Activated CD8-positive, alpha-beta memory T cell treated with anti-CD3 and anti-CD28 coated beads, Interleukin-2, amount 50 U/mL, for 48 hours (primary cell): ENCODE data around the gene UBXN11.

Experiments used
- DNase-seq: peaks from one replicate; pipeline ENCODE4 v3.0.0-alpha.2; 2020

The UBXN11 gene

GRCh38 chr1:26306290-26307229, at the start of gene UBXN11:
TSS of gene UBXN11 (minus strand) at chr1:26306636. CDS start at chr1:26302883, 3,753 bp downstream.
- peak; percentile 93 for DNase-seq

- DNase-seq, result no peak
Measured at GRCh38 chr1:26356106-26356505, 49.7 kb upstream of the UBXN11 start.

- no peak for DNase-seq
Measured at GRCh38 chr1:26354972-26355371, 48.5 kb upstream of the UBXN11 start.

- DNase-seq, result no peak
Measured at GRCh38 chr1:26353976-26354820, 47.8 kb upstream of the UBXN11 start, which contains the start of gene CRYBG2. TSS of gene CRYBG2 (minus strand) at chr1:26354130. CDS start at chr1:26346657, 7,473 bp downstream.

- DNase-seq, result no peak
Measured at GRCh38 chr1:26353210-26353859, 46.9 kb upstream of the UBXN11 start.

GRCh38 chr1:26352338-26352679, 45.9 kb upstream of the UBXN11 start:
- no peak for DNase-seq

GRCh38 chr1:26351590-26352337, 45.3 kb upstream of the UBXN11 start:
- DNase-seq, result no peak

GRCh38 chr1:26350701-26351589, 44.5 kb upstream of the UBXN11 start:
- DNase-seq, result no peak

GRCh38 chr1:26350343-26350700, 43.9 kb upstream of the UBXN11 start:
- DNase-seq, result no peak

GRCh38 chr1:26349877-26350244, 43.4 kb upstream of the UBXN11 start:
- no peak for DNase-seq

- no peak for DNase-seq
Measured at GRCh38 chr1:26349188-26349876, 42.9 kb upstream of the UBXN11 start.

GRCh38 chr1:26346274-26347033, 40.0 kb upstream of the UBXN11 start:
- no peak for DNase-seq

- DNase-seq, result no peak
Measured at GRCh38 chr1:26345718-26346117, 39.3 kb upstream of the UBXN11 start.

GRCh38 chr1:26344147-26344920, 37.9 kb upstream of the UBXN11 start:
- no peak for DNase-seq

- no peak for DNase-seq
Measured at GRCh38 chr1:26340047-26340481, 33.6 kb upstream of the UBXN11 start.

- DNase-seq, result no peak
Measured at GRCh38 chr1:26338670-26339069, 32.2 kb upstream of the UBXN11 start.

- no peak for DNase-seq
Measured at GRCh38 chr1:26337625-26338024, 31.2 kb upstream of the UBXN11 start.

- no peak for DNase-seq
Measured at GRCh38 chr1:26337206-26337535, 30.7 kb upstream of the UBXN11 start.

- peak; percentile 90 for DNase-seq
Measured at GRCh38 chr1:26336477-26337205, 30.2 kb upstream of the UBXN11 start.
